MCF 10A (cell line): ENCODE results near the gene PNMA8A. TPM values are rescaled to one million over a fixed set of nuclear protein-coding genes. Genes with fewer than 3 reads are reported as not detected.
"Not testable (repeated sequence)": the region's sequence is repeated elsewhere in the genome, so short reads cannot be mapped to it uniquely, and the experiment has no call there.

Source experiments
- BruUV-seq: library from RNA; stranded (reverse); fragments of 400-500 nt; replicated peaks from 2 replicates; lab custom pipeline; 2021; lab: Mats Ljungman, UMichigan
- CTCF ChIA-PET: fragments of 300-600 bp; sonication (Branson Sonifier 250); formaldehyde crosslinking; extraction: SDS; loops from one replicate; lab custom pipeline; 2021; ENCODE audit warnings: antibody characterized with exemption, inconsistent platforms; lab: Yijun Ruan, JAX
- POLR2A ChIA-PET: fragments of 300-600, 350-650 bp; sonication (Branson Sonifier 250); formaldehyde crosslinking; extraction: SDS; loops from one replicate; lab custom pipeline; 2020; ENCODE audit warnings: antibody characterized with exemption, inconsistent platforms; lab: Yijun Ruan, JAX
- DNase-seq: peaks from one replicate; pipeline ENCODE4 v3.0.0-alpha.2; 2018; ENCODE audit not compliant: unreplicated experiment
- H3K27ac Mint-ChIP-seq: one replicate; pipeline ENCODE4 v1.8.0; 2022; ENCODE audit warnings: mild to moderate bottlenecking, low read depth, mixed read lengths; ENCODE audit not compliant: unreplicated experiment
- H3K27me3 Mint-ChIP-seq: one replicate; pipeline ENCODE4 v1.8.0; 2022; ENCODE audit warnings: mixed read lengths; ENCODE audit not compliant: insufficient read depth, unreplicated experiment
- H3K36me3 Mint-ChIP-seq: one replicate; pipeline ENCODE4 v1.8.0; 2022; ENCODE audit warnings: mild to moderate bottlenecking, moderate library complexity, mixed read lengths; ENCODE audit not compliant: insufficient read depth, unreplicated experiment
- H3K4me1 Mint-ChIP-seq: one replicate; pipeline ENCODE4 v1.8.0; 2022; ENCODE audit warnings: mixed read lengths; ENCODE audit not compliant: insufficient read depth, unreplicated experiment
- H3K4me3 Mint-ChIP-seq: one replicate; pipeline ENCODE4 v1.8.0; 2022; ENCODE audit warnings: mild to moderate bottlenecking, moderate library complexity, mixed read lengths; ENCODE audit not compliant: unreplicated experiment
- H3K9me3 Mint-ChIP-seq: one replicate; pipeline ENCODE4 v1.8.0; 2022; ENCODE audit warnings: mixed read lengths; ENCODE audit not compliant: unreplicated experiment
- CTCF ChIP-seq: fragments of 200-600 bp; IDR thresholded peaks from one replicate; pipeline ENCODE4 v1.8.0; 2022; ENCODE audit warnings: antibody characterized with exemption, mild to moderate bottlenecking; ENCODE audit not compliant: unreplicated experiment
- intact Hi-C: fragments of 100-400 bp; cut with micrococcal nuclease; formaldehyde crosslinking; loops from 2 replicates; pipeline ENCODE4 v1.14.1; 2022
- total RNA-seq: library from RNA; stranded (reverse); gene quantifications from 2 replicates; pipeline ENCODE4 v1.2.3, GENCODE V29; 2022

The PNMA8A gene
- total RNA-seq, 1 experiment from 2014 or later = 7.6 TPM

GRCh38 chr19:46499692-46500091, 28.3 kb upstream of the PNMA8A start:
- ChIA-PET CTCF (interaction anchor here (0.6 to 1.6 kb wide), 3 partner anchors 12 to 97 kb away, joined by 3 to 6 read pairs (median 6); no protein-coding TSS in a partner anchor), POLR2A (no interaction called here)
- H3K4me3 Mint-ChIP-seq = no peak overlapping the region
- no peak for TF ChIP-seq CTCF
- no peak for DNase-seq
- no peak overlapping the region for H3K27ac Mint-ChIP-seq
- intact Hi-C loops = no loop called here
- H3K36me3 Mint-ChIP-seq = no peaks in the 10 kb centered on the region
- H3K27me3 Mint-ChIP-seq = peaks cover 15% of the 10 kb centered on the region
- no peaks in the 10 kb centered on the region for H3K9me3 Mint-ChIP-seq
- no TSS peak for BruUV-seq
- peaks cover 6% of the 10 kb centered on the region for H3K4me1 Mint-ChIP-seq

GRCh38 chr19:46497773-46498172, 26.4 kb upstream of the PNMA8A start:
- intact Hi-C loops = no loop called here
- no TSS peak for BruUV-seq
- DNase-seq = no peak
- H3K27me3 Mint-ChIP-seq = peaks cover 15% of the 10 kb centered on the region
- peaks cover 6% of the 10 kb centered on the region for H3K4me1 Mint-ChIP-seq
- H3K9me3 Mint-ChIP-seq = no peaks in the 10 kb centered on the region
- no peaks in the 10 kb centered on the region for H3K36me3 Mint-ChIP-seq
- ChIA-PET POLR2A (no interaction called here), CTCF (interaction anchor here (0.5 to 1.7 kb wide), 3 partner anchors 16 to 227 kb away, joined by 3 to 6 read pairs (median 4); no protein-coding TSS in a partner anchor)
- H3K27ac Mint-ChIP-seq = no peak overlapping the region
- TF ChIP-seq CTCF = no peak
- H3K4me3 Mint-ChIP-seq = no peak overlapping the region

- H3K4me3 Mint-ChIP-seq, DNase-seq, H3K36me3 Mint-ChIP-seq, H3K9me3 Mint-ChIP-seq, H3K4me1 Mint-ChIP-seq, BruUV-seq, H3K27ac Mint-ChIP-seq, intact Hi-C loops: not testable (repeated sequence)
- H3K27me3 Mint-ChIP-seq = peaks cover 15% of the 10 kb centered on the region
- CTCF ChIA-PET = interaction anchor here (0.8 to 1.0 kb wide), 2 partner anchors 9 to 101 kb away, joined by 3 read pairs; no protein-coding TSS in a partner anchor
- POLR2A ChIA-PET = interaction anchor here (0.5 kb wide), 1 partner anchor 164 kb away, joined by 3 read pairs; the partner anchor contains the start of gene DACT3
Measured at GRCh38 chr19:46496886-46497285, 25.5 kb upstream of the PNMA8A start.

- H3K4me3 Mint-ChIP-seq = no peak overlapping the region
- peaks cover 6% of the 10 kb centered on the region for H3K4me1 Mint-ChIP-seq
- ChIA-PET CTCF (interaction anchor here (0.6 to 1.0 kb wide), 3 partner anchors 8 to 101 kb away, joined by 3 read pairs; no protein-coding TSS in a partner anchor), POLR2A (interaction anchor here (0.5 kb wide), 1 partner anchor 165 kb away, joined by 3 read pairs; the partner anchor contains the start of gene DACT3)
- BruUV-seq = no TSS peak
- H3K27me3 Mint-ChIP-seq = peaks cover 19% of the 10 kb centered on the region
- intact Hi-C loops = no loop called here
- DNase-seq = no peak
- H3K9me3 Mint-ChIP-seq = no peaks in the 10 kb centered on the region
- TF ChIP-seq CTCF = no peak
- H3K36me3 Mint-ChIP-seq = no peaks in the 10 kb centered on the region
- H3K27ac Mint-ChIP-seq = no peak overlapping the region
Measured at GRCh38 chr19:46496304-46496703, 24.9 kb upstream of the PNMA8A start.
